Measurements from ENCODE around the gene DEPDC4.
"Not testable (repeated sequence)": the region's sequence is repeated elsewhere in the genome, so short reads cannot be mapped to it uniquely, and the experiment has no call there.

The DEPDC4 gene

GRCh38 chr12:100258127-100258526 is 8.8 kb downstream of the DEPDC4 start:
- no peak for DNase-seq

GRCh38 chr12:100254876-100255275 is 12.0 kb downstream of the DEPDC4 start:
- DNase-seq: no peak

DNA sequence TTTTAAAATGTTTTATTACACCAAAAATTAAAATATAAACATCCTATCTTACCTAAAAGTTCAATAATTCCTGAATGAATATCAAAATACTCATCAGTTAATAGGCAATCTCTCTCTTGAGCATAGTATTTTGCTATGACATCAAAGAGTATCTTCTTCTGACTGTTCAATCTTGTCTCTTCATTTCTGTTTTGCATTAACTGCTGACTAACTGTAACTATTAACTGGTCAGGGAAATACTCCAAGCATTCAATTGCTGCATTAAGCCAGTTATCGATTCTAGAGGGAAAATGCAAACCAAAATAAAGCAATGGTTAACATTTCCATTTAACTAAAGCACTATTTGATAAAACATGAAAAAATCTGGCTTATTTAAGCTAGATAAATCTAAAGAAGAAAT is 13.4 kb downstream of the DEPDC4 start:
- no peak for DNase-seq

GRCh38 chr12:100251917-100252316 is 15.0 kb downstream of the DEPDC4 start:
- DNase-seq: no peak

- DNase-seq: no peak
Measured at GRCh38 chr12:100249941-100250340, 16.9 kb downstream of the DEPDC4 start.

DNA sequence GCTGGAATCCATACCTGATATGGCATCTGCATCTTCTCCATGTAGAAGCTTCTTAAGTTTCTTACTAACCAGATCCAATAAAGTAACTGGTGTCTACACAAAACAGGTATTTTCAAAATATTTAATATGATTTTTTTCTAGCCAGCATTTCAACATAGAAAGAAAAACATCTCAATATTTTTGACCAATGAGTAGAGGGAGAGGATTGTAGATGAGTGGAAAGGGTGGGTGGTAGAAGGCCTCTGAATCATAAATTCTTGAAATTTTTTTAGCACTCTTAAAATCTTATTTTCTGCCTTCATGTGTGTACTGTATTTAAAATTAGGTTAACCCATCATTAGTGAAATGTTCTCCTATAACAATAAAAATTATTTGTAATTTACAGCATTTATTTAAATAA is 18.0 kb downstream of the DEPDC4 start:
- DNase-seq: no peak

DNA sequence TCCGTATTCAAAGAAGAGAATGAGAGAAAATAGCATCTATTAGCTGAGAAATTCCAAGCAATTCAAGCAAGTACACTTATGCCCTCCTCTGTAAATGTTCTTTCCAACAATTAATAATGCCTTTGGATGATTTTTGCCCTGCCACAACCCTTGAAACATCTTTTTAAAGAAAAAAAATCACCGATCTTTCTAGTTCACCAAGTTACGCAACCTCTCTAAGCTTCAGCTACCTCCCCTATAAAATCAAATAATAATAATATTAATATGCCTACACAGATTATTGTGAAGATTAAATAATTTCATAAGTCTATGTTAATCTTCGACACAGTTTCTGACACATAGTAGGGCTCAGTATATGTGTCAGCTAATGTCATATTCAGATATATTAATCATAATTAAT is 19.1 kb downstream of the DEPDC4 start:
- no peak for DNase-seq

DNA sequence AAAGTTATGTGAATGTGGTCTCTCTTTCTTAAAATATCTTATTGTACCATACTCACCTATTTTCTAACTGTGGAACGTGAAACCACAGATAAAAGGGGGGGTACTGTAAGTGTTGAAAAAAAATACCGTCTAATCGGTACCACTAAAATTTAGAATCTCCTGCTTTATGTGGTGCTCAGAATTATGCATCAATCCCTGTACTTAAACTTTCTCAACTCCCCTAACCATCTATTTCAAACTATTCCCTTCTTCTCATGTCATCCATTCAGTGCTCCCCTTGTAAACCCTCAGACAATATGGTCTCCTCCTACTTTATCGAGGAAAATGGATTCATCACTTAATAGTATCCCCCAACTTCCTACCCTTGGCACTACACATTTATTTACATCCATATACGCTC is 23.7 kb downstream of the DEPDC4 start:
- no peak for DNase-seq

GRCh38 chr12:100239589-100239988 is 27.3 kb downstream of the DEPDC4 start:
- no peak for DNase-seq

DNA sequence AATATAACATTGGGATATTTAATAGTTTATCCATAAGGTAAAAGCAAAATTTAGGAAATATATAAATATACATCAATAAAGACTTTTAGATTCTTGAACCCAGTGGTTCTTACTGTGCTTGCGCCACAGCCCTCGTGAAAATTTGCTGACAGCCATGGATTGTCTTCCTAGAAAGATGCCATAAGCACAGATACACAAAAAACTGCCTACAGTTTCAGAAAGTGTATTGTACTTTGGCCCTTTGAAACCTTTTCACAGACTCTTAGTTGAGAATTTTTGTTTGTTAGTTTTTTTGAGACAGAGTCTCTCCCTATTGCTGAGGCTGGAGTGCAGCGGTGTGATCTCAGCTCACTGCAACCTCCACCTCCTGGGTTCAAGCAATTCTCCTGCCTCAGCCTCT is 28.1 kb downstream of the DEPDC4 start:
- DNase-seq: no peak

DNA sequence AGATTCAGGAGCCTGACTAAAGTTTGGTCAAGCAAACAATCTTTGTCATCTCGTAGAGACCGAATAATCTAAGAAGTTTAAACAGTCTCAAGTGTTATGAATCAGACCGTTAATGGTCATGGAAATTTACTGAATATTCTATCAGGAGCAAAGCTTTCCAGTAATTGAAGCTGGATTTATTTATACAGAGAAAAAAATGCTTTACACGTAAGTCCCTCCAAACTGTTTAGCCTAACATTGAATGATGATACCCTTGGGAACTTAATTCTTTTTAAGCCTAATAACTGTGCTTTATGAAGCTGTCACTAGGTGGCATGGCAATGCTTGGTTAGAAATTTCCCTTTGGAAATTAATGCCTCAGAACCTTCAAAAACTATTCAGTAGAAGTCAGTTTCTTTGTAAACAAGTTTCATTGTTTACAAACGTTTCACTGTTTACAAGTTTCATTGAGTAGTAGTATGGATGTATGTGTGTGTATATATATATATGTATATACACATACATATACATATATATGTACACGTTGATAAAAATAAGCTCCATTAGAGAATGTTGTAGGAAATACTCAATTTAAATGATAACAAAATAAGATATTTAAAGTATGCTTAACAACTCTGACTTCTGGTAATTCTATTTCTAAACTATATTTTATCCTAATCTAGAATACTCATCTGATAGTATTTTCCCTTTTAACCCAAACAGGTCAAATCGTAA is 32.1 kb downstream of the DEPDC4 start:
- no peak for DNase-seq

DNA sequence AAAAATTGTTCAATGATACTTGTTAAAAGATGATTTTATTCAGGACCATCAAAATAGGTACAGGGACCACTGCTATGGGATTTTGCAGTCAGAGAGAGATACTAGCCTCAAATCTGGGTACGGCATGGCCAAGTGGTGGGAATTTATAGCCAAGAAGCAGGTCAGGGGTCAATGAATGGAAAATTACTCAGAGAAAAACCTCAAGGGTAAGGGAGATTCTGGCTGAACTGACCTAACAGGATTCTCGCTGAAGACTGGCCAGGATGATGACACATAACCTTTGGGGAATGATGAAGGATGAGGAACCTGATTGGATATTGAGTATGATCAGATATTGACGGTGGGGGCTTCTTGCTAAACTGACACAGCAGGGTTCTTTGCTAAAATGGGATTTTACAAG is 32.7 kb downstream of the DEPDC4 start:
- DNase-seq: no peak

GRCh38 chr12:100231873-100232272 is 35.0 kb downstream of the DEPDC4 start:
- not testable (repeated sequence) for DNase-seq

GRCh38 chr12:100229876-100230275 is 37.0 kb downstream of the DEPDC4 start:
- no peak for DNase-seq

DNA sequence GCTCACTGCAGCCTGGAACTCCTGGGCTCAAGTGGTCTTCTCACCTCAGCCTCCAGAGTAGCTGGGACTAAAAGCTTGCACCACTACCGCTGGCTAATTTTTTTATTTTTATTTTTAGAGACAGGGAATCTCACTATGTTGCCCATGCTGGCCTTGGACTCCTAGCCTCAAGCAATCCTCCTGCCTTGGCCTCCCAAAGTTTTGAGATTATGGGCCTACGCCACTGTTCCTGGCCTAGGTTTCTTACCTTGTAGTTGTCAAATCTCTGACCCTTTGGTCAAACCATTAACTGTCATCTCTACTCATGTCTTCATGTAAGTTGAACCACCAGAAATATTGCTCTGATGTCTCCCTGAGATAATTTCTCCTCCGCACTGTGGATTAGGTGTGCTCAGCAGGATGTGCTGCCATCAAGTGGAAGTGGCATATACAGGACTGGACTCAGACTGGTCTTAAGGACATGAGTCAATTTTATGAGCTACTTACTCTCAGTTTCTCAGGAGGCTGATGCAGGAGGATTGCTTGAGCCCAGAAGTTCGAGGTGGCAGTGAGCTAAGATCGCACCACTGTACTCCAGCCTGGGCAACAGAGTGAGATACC is 37.7 kb downstream of the DEPDC4 start:
- no peak for DNase-seq

GRCh38 chr12:100225491-100225890 is 41.4 kb downstream of the DEPDC4 start:
- DNase-seq: no peak

GRCh38 chr12:100222173-100222572 is 44.7 kb downstream of the DEPDC4 start:
- not testable (repeated sequence) for DNase-seq

GRCh38 chr12:100221523-100221922 is 45.4 kb downstream of the DEPDC4 start:
- DNase-seq: no peak

DNA sequence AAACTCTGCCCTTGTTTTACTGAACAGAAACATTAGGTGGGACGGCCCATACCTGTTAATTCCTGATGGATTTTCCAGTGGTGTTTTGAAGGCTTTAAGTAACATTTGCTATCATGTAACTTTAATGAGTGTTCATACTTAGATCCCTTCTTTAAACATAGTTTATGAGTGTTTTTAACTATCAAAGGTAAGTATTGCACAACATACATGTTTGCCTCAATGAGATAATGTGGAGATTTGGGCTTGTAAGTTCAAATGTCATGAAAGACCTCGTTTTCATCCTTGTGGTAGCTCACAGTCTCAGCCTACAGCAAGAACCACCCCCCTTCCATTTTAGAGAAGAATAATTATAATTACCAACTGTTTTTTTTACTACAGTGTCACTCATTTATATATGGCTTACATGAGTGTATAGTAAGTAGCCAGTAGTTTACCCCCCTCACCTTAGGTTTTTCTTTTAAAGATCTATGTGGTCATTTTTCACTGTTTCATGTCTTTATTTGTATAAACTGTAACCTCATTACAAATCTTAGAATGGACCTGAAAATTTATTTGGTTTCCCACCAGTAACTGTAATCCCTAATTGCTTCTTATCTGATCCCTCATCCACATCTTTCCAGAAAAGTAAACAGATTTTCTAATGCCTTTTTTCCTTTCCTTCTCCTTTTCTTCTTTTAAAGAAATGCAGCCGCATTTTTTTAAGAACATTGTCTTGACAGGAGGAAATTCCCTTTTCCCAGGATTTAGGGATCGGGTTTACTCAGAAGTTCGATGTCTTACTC is 47.4 kb downstream of the DEPDC4 start:
- DNase-seq: no peak

- no peak for DNase-seq
Measured at GRCh38 chr12:100216337-100216736, 50.5 kb downstream of the DEPDC4 start.

DNA sequence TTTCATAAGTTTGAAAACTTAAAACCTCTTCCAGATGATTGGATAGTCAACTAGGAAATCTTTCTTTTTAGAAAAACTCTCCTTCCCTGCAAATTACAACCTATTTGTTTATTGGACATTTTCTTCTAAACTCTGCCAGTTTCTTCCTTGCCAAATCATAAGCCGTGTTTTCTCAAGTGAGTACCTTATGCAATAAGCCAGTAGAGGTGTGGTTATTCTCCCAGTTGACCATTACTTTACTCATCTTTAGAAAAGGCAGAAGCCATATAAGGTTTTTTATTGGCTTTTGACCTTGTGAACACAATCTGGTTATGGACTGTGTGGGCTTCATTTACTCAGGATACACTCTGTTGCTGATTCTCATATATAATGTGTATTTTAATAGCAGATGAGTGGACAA is 51.7 kb downstream of the DEPDC4 start:
- no peak for DNase-seq

DNA sequence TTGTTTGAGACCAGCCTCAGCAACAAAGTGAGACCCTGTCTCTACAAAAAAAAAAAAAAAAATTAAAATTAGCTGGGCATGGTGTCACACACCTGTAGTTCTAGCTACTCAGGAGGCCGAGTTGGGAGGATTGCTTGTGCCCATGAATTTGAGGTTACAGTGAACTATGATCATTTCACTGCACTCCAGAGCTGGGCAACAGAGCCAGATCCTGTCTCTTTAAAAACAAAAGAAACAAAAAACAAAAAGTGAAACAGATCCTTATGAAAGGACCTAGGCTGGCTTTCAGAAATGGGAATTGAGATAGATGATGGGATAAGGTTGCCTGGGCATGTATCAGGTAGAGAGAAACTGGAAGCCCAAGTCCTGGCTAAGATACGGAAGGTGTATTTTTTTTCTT is 52.4 kb downstream of the DEPDC4 start:
- no peak for DNase-seq

GRCh38 chr12:100213016-100213891 is 53.6 kb downstream of the DEPDC4 start:
- DNase-seq: no peak

Data from activated gamma-delta T cell (primary cell).